Measurements from ENCODE around the gene ZMIZ1. TPM values are rescaled to one million over a fixed set of nuclear protein-coding genes. Genes with fewer than 3 reads are reported as not detected.

The ZMIZ1 gene
- total RNA-seq, 1 donor from 2014 or later: 85.2 TPM

DNA sequence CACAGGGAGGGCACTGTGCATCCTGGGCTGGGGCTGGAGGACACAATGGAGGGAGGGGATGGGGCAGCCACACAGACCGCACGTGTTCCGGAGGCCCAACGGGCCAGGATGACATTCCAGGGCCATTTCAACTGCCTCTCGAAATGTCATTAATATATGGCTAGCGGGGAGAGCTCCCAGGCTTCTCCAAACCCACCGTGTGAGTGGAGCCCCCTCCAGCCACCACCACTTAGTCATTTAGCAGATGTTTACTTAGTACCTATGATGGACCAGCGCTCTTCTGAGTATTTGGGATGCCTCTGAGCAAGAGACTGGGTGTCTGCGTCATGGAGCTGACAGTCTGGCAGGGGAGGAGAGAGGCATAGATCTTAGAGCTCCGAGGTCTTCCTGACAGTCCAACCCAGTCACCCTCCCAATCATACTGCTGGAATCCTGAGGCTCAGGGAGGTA is 107.3 kb downstream of the ZMIZ1 start:
- Mint-ChIP-seq H3K4me1 (ENCODE audit: low read depth) (peaks cover 24% of the 10 kb centered on the region), H3K27me3 (no peaks in the 10 kb centered on the region), H3K9me3 (ENCODE audit: low read depth) (no peaks in the 10 kb centered on the region), H3K27ac (no peak overlapping the region), H3K4me3 (ENCODE audit: low read depth) (no peak overlapping the region), H3K36me3 (ENCODE audit: insufficient read depth) (peaks cover 2% of the 10 kb centered on the region)
- DNase-seq (ENCODE audit: low spot score, unreplicated experiment): no peak
- TF ChIP-seq, protein P1, sequence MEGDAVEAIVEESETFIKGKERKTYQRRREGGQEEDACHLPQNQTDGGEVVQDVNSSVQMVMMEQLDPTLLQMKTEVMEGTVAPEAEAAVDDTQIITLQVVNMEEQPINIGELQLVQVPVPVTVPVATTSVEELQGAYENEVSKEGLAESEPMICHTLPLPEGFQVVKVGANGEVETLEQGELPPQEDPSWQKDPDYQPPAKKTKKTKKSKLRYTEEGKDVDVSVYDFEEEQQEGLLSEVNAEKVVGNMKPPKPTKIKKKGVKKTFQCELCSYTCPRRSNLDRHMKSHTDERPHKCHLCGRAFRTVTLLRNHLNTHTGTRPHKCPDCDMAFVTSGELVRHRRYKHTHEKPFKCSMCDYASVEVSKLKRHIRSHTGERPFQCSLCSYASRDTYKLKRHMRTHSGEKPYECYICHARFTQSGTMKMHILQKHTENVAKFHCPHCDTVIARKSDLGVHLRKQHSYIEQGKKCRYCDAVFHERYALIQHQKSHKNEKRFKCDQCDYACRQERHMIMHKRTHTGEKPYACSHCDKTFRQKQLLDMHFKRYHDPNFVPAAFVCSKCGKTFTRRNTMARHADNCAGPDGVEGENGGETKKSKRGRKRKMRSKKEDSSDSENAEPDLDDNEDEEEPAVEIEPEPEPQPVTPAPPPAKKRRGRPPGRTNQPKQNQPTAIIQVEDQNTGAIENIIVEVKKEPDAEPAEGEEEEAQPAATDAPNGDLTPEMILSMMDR (IDR thresholded peaks at IDR 0.05; ENCODE audit: unreplicated experiment): no peak

DNA sequence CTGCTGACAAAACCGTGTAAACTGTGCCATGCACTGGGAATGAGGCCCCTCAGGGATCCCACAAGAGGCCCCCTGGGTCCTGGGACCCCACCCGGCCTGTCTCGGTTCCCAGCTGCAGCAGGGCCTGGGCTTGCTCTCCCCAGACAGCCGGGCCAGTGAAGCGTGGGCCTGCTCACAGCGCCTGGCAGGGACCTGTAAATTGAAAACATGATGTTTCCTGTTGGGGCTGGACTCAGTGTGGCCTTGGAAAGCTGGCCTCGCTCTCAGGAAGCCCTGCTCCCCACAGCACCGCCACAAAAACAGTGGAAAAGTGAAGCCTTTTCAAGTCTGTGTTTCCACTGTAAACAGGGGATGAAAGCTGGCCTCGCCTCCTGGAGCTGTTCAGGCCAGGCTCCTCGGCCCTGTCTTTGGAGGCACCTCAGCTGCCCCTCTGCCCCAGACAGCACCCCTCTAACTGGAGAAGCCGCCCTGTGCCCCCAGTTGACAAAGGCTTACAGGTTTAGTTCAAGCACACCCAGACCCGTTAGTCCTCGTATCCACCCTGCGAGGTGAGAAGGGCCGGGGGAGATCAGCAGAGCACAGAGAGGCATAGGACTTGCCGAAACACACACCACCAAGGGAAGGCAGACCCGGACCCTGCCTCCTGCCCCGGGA is 108.3 kb downstream of the ZMIZ1 start:
- H3K27ac Mint-ChIP-seq: no peak overlapping the region
- H3K4me1 Mint-ChIP-seq (ENCODE audit: low read depth): peaks cover 24% of the 10 kb centered on the region
- H3K36me3 Mint-ChIP-seq (ENCODE audit: insufficient read depth): peaks cover 2% of the 10 kb centered on the region
- TF ChIP-seq, protein P1 (IDR thresholded peaks at IDR 0.05; ENCODE audit: unreplicated experiment): no peak
- H3K27me3 Mint-ChIP-seq: no peaks in the 10 kb centered on the region
- no peak overlapping the region for H3K4me3 Mint-ChIP-seq (ENCODE audit: low read depth)
- H3K9me3 Mint-ChIP-seq (ENCODE audit: low read depth): no peaks in the 10 kb centered on the region
- no peak for DNase-seq (ENCODE audit: low spot score, unreplicated experiment)

DNA sequence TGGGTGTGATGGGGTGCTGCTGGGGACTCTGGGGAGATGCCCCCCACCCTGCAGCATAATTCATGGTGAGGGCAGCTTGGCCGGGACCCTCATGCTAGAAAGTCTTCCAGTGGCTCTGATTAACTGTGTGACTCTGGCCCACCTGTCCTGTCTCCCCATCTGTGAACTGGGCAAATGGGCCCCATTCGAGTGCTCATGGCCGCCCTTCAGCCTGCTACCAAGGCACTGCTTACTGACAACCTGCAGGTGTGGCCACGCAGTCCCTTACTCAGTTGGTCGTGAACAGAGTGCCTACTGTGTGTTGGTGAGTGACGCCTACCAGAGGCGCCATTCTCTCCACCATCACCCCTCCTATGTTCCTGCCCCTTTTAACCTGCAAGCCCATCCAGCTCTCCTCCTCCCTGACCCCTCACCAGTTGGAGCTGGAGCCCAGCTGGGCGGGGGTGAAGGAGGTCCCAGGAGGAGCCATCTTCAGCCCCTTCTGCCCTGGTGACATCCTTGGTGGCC is 109.4 kb downstream of the ZMIZ1 start:
- Mint-ChIP-seq H3K27me3 (no peaks in the 10 kb centered on the region), H3K9me3 (ENCODE audit: low read depth) (no peaks in the 10 kb centered on the region), H3K4me1 (ENCODE audit: low read depth) (peaks cover 32% of the 10 kb centered on the region), H3K4me3 (ENCODE audit: low read depth) (no peak overlapping the region), H3K27ac (no peak overlapping the region), H3K36me3 (ENCODE audit: insufficient read depth) (peaks cover 2% of the 10 kb centered on the region)
- TF ChIP-seq, protein P1 (IDR thresholded peaks at IDR 0.05; ENCODE audit: unreplicated experiment): no peak
- DNase-seq (ENCODE audit: low spot score, unreplicated experiment): no peak

DNA sequence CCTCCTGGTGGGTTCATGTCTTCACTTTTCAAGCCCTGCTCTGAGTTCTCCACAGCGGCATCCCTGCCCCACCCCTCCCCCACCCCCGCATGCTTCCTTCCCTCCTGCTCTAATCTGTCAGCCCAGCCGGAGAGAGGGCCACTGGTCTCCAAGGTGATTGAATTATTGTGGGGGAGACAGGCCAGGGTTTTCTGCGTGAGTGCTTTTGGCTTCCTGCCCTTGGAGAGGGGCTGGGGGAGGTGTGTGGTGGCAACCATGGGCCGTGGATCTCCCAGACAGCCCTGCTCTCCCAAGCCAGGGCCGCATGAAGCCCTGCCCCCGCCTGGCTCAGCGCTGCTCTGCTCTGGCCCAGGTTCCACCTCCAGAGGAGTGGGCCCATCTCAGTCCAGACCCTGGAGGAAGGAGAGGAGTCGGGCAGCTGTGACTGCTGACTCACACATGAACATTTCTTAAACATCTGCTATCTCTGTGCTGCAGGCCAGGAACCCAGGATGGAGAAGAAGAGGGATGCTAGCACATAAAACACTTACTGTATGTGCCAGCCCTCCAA is 109.9 kb downstream of the ZMIZ1 start:
- Mint-ChIP-seq H3K27ac (no peak overlapping the region), H3K36me3 (ENCODE audit: insufficient read depth) (peaks cover under 1% of the 10 kb centered on the region), H3K27me3 (no peaks in the 10 kb centered on the region), H3K9me3 (ENCODE audit: low read depth) (no peaks in the 10 kb centered on the region), H3K4me1 (ENCODE audit: low read depth) (peaks cover 36% of the 10 kb centered on the region), H3K4me3 (ENCODE audit: low read depth) (no peak overlapping the region)
- no peak for DNase-seq (ENCODE audit: low spot score, unreplicated experiment)
- TF ChIP-seq, protein P1 (IDR thresholded peaks at IDR 0.05; ENCODE audit: unreplicated experiment): no peak

DNA sequence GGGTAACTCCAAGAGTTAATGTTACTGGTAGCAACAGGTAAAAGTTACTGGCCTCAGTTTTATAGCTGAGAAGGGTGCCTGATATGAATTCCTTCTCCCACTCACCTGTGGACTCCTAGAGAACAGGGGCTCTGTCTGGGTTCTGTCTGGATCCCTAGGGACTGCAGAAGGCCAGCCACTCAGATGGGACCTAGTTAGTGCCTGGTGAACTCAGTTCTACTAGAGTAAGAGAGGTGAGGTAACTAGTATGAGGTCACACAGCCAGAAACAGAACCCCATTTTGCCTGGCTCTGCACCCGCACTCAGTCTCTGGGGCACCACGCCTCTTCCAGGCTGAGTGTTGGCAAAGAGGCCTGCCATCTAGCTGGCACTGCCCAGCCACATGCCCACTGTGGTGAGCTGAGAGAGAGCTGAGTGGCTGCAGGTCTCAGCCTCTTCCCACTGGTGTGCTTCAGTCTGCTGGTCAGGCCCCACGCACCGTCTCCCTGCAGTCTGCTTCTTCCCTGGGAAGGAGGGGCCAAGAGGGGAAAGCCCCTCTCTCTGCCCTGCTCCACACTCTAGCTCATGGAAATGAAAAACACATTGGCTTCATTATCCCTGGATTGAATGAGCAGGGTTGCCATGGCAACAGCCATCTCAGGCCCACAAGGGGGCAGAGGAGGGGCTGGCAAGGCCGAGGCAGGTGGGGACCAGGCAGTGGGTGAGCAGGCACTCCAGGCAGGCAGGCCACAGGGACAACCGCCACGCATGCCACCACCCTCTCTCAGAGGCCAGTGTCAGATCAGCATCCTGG is 110.6 kb downstream of the ZMIZ1 start:
- Mint-ChIP-seq H3K27ac (no peak overlapping the region), H3K27me3 (no peaks in the 10 kb centered on the region), H3K4me3 (ENCODE audit: low read depth) (no peak overlapping the region), H3K36me3 (ENCODE audit: insufficient read depth) (no peaks in the 10 kb centered on the region), H3K4me1 (ENCODE audit: low read depth) (peaks cover 40% of the 10 kb centered on the region), H3K9me3 (ENCODE audit: low read depth) (no peaks in the 10 kb centered on the region)
- TF ChIP-seq, protein P1 (IDR thresholded peaks at IDR 0.05; ENCODE audit: unreplicated experiment): peak; percentile 20
- no peak for DNase-seq (ENCODE audit: low spot score, unreplicated experiment)
